T-cell (primary cell): Measurements from ENCODE around the gene TRAF3IP1. TPM values are rescaled to one million over a fixed set of nuclear protein-coding genes. Genes with fewer than 3 reads are reported as not detected.

ENCODE experiments used
- ATAC-seq, 4 experiments: fragments of 200-7000 bp in 3 of 4; fragments of 150-1000 bp in 1 of 4; cut with Tn5 transposase; replicated peaks in 1 of 4; 1 replicate in 3 of 4; 2 replicates in 1 of 4; pipeline ENCODE4 v1.10.0; 2021; ENCODE audit warnings: moderate library complexity in 3 of 4, mild to moderate bottlenecking in 2 of 4, moderate number of reproducible peaks in 1 of 4
- CTCF ChIA-PET, 2 donors: fragments of 300-600 bp; sonication (Branson Sonifier 250); formaldehyde crosslinking; loops; one replicate each; lab custom pipeline; 2022; ENCODE audit warnings: antibody characterized with exemption in 2 of 2; lab: Charles Lee
- POLR2A ChIA-PET, 2 donors: fragments of 300-600 bp; sonication (Branson Sonifier 250); formaldehyde crosslinking; loops; one replicate each; lab custom pipeline; 2022; ENCODE audit warnings: antibody characterized with exemption in 2 of 2; lab: Charles Lee
- DNase-seq, 35 experiments: peaks; one replicate each; pipeline versions ENCODE4 v3.0.0 to v3.0.0-alpha.2; 2013 to 2023
- H3K27ac ChIP-seq: one replicate; pipeline ENCODE4 v1.5.1; 2013; ENCODE audit warnings: low read length
- H3K27me3 ChIP-seq, 2 experiments: replicated peaks in 1 of 2; 1 replicate in 1 of 2; 2 replicates in 1 of 2; pipeline versions ENCODE4 v1.6.1 to v1.7.0; 2013; ENCODE audit warnings: low read length in 1 of 2, mixed read lengths in 1 of 2; ENCODE audit not compliant: control insufficient read depth in 2 of 2, insufficient read depth in 2 of 2; ENCODE audit errors: extremely low read depth in 1 of 2
- H3K36me3 ChIP-seq, 2 donors: 1 replicate in 1 of 2; 2 replicates in 1 of 2; pipeline versions ENCODE4 v1.6.1 to v1.7.0; 2013; ENCODE audit warnings: low read length in 1 of 2; ENCODE audit not compliant: control insufficient read depth in 2 of 2, insufficient read depth in 1 of 2; ENCODE audit errors: extremely low read depth in 1 of 2
- H3K4me1 ChIP-seq, 2 experiments: 1 replicate in 1 of 2; 2 replicates in 1 of 2; pipeline versions ENCODE4 v1.6.1 to v1.7.0; 2013; ENCODE audit warnings: low read length in 2 of 2, mixed read lengths in 1 of 2; ENCODE audit not compliant: insufficient read depth in 2 of 2, control insufficient read depth in 1 of 2; ENCODE audit errors: extremely low read depth in 1 of 2
- H3K4me3 ChIP-seq, 2 donors: 1 replicate in 1 of 2; 2 replicates in 1 of 2; pipeline versions ENCODE4 v1.5.1 to v1.7.0; 2013; ENCODE audit warnings: mild to moderate bottlenecking in 2 of 2, low read length in 1 of 2, moderate library complexity in 1 of 2; ENCODE audit not compliant: control insufficient read depth in 1 of 2; ENCODE audit errors: extremely low read depth in 1 of 2
- H3K9me3 ChIP-seq: 2 replicates; pipeline ENCODE4 v1.7.0; 2013
- H3K27ac Mint-ChIP-seq, 2 donors: one replicate each; pipeline ENCODE4 v1.8.0; 2020 to 2021; ENCODE audit warnings: mild to moderate bottlenecking in 2 of 2, mixed read lengths in 2 of 2
- H3K27me3 Mint-ChIP-seq, 2 donors: one replicate each; pipeline ENCODE4 v1.8.0; 2021 to 2022; ENCODE audit warnings: mixed read lengths in 2 of 2
- H3K36me3 Mint-ChIP-seq: one replicate; pipeline ENCODE4 v1.8.0; 2021; ENCODE audit warnings: mixed read lengths
- H3K4me1 Mint-ChIP-seq, 3 donors: one replicate each; pipeline ENCODE4 v1.8.0; 2020 to 2022; ENCODE audit warnings: mixed read lengths in 3 of 3, mild to moderate bottlenecking in 1 of 3
- H3K4me3 Mint-ChIP-seq, 3 donors: one replicate each; pipeline ENCODE4 v1.8.0; 2020 to 2022; ENCODE audit warnings: mild to moderate bottlenecking in 3 of 3, mixed read lengths in 3 of 3, moderate library complexity in 3 of 3
- H3K9me3 Mint-ChIP-seq, 3 donors: one replicate each; pipeline ENCODE4 v1.8.0; 2020 to 2022; ENCODE audit warnings: mixed read lengths in 3 of 3
- WGBS: methylation state at CpG from one replicate; pipeline ENCODE4 v1.1.5; 2013; ENCODE audit warnings: missing lambda C conversion rate; ENCODE audit not compliant: insufficient coverage; 5-methylcytosine and 5-hydroxymethylcytosine counted together
- total RNA-seq, 35 experiments: library from RNA in 6 of 35; stranded (reverse) in 6 of 35; fragments of 120-200 nt in 1 of 35; gene quantifications; one replicate each; pipeline versions ENCODE4 v1.2.1 to v1.2.4 and lab custom pipeline; 2013 to 2026

Gene TRAF3IP1
- total RNA-seq, 5 donors from 2014 or later (not counting 1 experiment from before 2014, with no cell fraction given), result 6.3 to 12.1 (median 11.8) TPM

DNA sequence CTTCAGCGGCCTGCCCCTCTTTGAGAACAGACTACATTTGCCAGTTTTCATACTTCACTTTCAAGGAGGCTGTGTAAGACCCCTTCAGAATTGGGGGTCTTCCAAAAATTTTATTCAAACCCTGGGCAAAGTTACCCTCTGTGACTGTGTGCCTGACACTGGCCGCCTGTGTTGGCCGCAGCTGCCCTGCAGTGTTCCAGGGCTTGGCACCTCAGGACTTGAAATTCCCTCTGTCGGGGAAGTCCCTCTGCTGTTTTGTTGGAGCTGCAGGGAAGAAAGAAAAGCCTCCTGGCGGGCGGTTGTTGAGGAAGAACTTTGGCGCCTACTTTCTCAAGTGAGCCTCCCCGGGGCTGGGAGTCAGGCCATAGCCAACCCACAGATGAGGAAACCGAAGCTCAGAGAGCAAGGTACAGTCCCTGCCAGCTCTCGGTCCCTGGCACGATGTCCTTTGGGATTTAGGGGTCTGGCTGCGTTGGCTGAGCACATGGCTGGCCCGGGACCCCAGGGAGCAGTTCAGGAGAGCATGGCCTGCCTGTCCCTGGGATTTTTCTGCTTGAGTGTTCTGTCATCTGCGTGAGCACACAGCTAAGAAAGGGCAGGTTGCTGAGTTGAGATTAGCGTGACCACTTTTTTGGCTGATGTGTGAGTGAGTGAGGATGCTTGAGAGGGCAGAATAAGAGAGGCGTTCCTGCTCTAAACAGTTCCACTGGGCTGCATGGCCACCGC lies 88.5 kb downstream of the TRAF3IP1 start:
- ChIA-PET CTCF (no interaction called here), POLR2A (no interaction called here)
- no peaks in the 10 kb centered on the region for H3K27me3 ChIP-seq
- no peaks in the 10 kb centered on the region for H3K36me3 ChIP-seq
- no peak overlapping the region for H3K27ac Mint-ChIP-seq
- H3K27ac ChIP-seq, result no peak overlapping the region
- H3K4me3 Mint-ChIP-seq, result no peak overlapping the region
- WGBS, result 85% methylated on average over 14 of the region's 17 CpGs
- H3K4me1 Mint-ChIP-seq, result peaks cover 5 to 12% (median 5%) of the 10 kb centered on the region in 3 donors
- no peaks in the 10 kb centered on the region for H3K27me3 Mint-ChIP-seq
- no peak for ATAC-seq
- peaks cover 3% of the 10 kb centered on the region for H3K36me3 Mint-ChIP-seq
- DNase-seq, result no peak
- H3K4me1 ChIP-seq, result peaks cover 6 to 20% of the 10 kb centered on the region in 2 experiments
- no peak overlapping the region for H3K4me3 ChIP-seq
- H3K9me3 ChIP-seq, result no peaks in the 10 kb centered on the region
- no peaks in the 10 kb centered on the region for H3K9me3 Mint-ChIP-seq

- no peak overlapping the region for H3K27ac Mint-ChIP-seq
- WGBS, result 88% methylated on average over 9 of the region's 34 CpGs
These were observed 89.3 kb downstream of the TRAF3IP1 start for GRCh38 chr2:238409341-238410199.

DNA sequence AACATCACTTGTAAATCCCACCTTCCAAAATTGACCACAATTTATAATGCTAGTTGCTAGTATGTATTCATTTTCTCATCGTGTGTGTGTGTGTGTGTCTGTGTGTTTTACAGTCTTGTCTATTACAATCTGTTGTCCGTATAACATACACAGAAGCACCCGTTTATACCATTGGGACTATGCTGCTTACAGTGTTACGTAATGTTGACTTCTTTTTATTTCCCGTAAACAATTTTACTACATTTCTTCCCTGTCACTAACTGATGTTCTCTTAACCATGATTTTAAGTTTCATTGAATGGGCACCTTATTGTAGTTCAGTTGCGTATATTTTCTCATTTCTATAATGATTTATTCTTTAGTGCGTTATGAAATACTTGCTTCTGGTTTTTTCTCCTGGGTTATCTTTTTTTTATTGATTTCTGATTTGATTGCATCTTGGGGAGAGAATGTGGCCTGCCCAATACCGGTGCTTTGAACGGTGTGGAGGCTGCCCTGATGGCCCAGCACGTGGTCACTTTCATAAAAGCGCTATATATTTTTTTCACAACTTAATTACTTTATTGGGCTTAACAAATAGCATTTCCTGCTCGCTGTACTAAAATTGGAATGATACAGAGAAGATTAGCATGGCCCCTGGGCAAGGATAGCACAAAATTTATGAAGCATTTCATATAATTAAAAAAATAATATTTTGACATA lies 91.9 kb downstream of the TRAF3IP1 start:
- H3K4me3 ChIP-seq, result no peak overlapping the region
- H3K27me3 Mint-ChIP-seq, result no peaks in the 10 kb centered on the region
- no CpG with 5 or more reads among the region's 12 CpGs for WGBS
- DNase-seq (no peak), ATAC-seq (no peak)
- H3K4me3 Mint-ChIP-seq, result no peak overlapping the region
- H3K36me3 ChIP-seq, result no peaks in the 10 kb centered on the region
- no peaks in the 10 kb centered on the region for H3K9me3 ChIP-seq
- no peak overlapping the region for H3K27ac ChIP-seq
- H3K9me3 Mint-ChIP-seq, result peaks cover 0 to 9% (median 8%) of the 10 kb centered on the region in 3 donors
- peaks cover 3 to 9% of the 10 kb centered on the region in 2 experiments for H3K4me1 ChIP-seq
- ChIA-PET POLR2A (no interaction called here), CTCF (no interaction called here)
- peaks cover 4 to 8% (median 7%) of the 10 kb centered on the region in 3 donors for H3K4me1 Mint-ChIP-seq
- no peaks in the 10 kb centered on the region for H3K27me3 ChIP-seq
- H3K36me3 Mint-ChIP-seq, result peaks cover 6% of the 10 kb centered on the region
- no peak overlapping the region for H3K27ac Mint-ChIP-seq

More at GRCh38 chr2:238409341-238410199, 89.3 kb downstream of the TRAF3IP1 start:
- H3K4me3 Mint-ChIP-seq, result no peak overlapping the region
- no peaks in the 10 kb centered on the region for H3K27me3 Mint-ChIP-seq
- ChIA-PET CTCF (no interaction called here), POLR2A (no interaction called here)
- no peak overlapping the region for H3K4me3 ChIP-seq
- peaks cover 5 to 12% (median 6%) of the 10 kb centered on the region in 3 donors for H3K4me1 Mint-ChIP-seq
- no peaks in the 10 kb centered on the region for H3K27me3 ChIP-seq
- H3K27ac ChIP-seq, result no peak overlapping the region
- H3K9me3 ChIP-seq, result no peaks in the 10 kb centered on the region
- peaks cover 6 to 17% of the 10 kb centered on the region in 2 experiments for H3K4me1 ChIP-seq
- no peaks in the 10 kb centered on the region for H3K9me3 Mint-ChIP-seq
- DNase-seq (no peak), ATAC-seq (no peak)
- H3K36me3 Mint-ChIP-seq, result no peaks in the 10 kb centered on the region
- H3K36me3 ChIP-seq, result no peaks in the 10 kb centered on the region

GRCh38 chr2:238413368-238413767 lies 93.0 kb downstream of the TRAF3IP1 start:
- CTCF ChIA-PET, result no interaction called here
- DNase-seq (no peak), ATAC-seq (no peak)
- WGBS, result no CpG with 5 or more reads among the region's 2 CpGs
- H3K9me3 ChIP-seq, result no peaks in the 10 kb centered on the region
- Mint-ChIP-seq H3K9me3 (peaks cover 0 to 9% (median 8%) of the 10 kb centered on the region in 3 donors), H3K27ac (no peak overlapping the region), H3K4me3 (no peak overlapping the region), H3K27me3 (no peaks in the 10 kb centered on the region), H3K4me1 (peaks cover 4 to 8% (median 7%) of the 10 kb centered on the region in 3 donors), H3K36me3 (peaks cover 6% of the 10 kb centered on the region)
- POLR2A ChIA-PET, result no interaction called here
- no peak overlapping the region for H3K4me3 ChIP-seq
- no peaks in the 10 kb centered on the region for H3K27me3 ChIP-seq
- H3K4me1 ChIP-seq, result peaks cover 3 to 9% of the 10 kb centered on the region in 2 experiments
- H3K27ac ChIP-seq, result no peak overlapping the region
- no peaks in the 10 kb centered on the region for H3K36me3 ChIP-seq

DNA sequence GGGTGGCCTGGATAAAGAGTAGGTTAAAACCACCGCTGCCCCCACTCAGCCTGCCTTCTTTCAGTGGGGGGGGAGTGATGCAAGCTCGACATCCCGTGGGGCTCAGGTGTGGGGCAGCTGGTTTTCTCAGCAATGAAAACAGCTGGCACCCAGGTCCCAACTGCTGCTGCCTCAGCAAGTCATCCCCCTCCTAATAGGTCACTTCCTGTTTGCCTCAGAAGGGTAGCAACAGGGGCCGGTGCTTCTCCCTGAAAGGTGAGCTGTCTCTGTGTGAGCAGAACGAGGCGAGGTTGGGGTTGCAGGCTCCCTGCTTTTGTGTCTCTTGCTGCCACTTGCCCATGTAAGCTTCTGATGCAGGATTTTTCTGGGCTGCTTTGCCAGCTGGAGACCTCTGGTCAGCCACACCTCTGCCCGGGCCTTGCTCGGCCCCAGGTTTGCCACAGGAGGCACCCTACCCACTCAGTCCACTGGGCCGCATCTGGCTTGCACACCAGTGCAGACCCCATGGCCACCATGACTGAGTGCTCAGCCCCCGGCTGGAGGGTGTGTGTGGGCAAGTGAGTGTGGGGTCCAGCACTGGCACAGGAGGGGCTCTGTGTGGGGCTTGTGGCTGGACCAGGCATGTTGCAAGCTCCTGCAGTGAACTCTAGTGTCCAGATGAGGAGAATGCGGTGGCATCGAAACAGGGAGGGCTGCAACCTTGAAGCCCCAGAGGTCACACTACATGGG lies 94.9 kb downstream of the TRAF3IP1 start:
- ChIA-PET POLR2A (no interaction called here), CTCF (no interaction called here)
- H3K27me3 ChIP-seq, result no peaks in the 10 kb centered on the region
- H3K9me3 ChIP-seq, result no peaks in the 10 kb centered on the region
- Mint-ChIP-seq H3K27ac (no peak overlapping the region), H3K4me3 (no peak overlapping the region), H3K27me3 (no peaks in the 10 kb centered on the region), H3K36me3 (peaks cover 6% of the 10 kb centered on the region), H3K9me3 (peaks cover 0 to 9% (median 8%) of the 10 kb centered on the region in 3 donors), H3K4me1 (peaks cover 4 to 8% (median 7%) of the 10 kb centered on the region in 3 donors)
- H3K4me3 ChIP-seq, result no peak overlapping the region
- H3K4me1 ChIP-seq, result peaks cover 3 to 9% of the 10 kb centered on the region in 2 experiments
- H3K27ac ChIP-seq, result no peak overlapping the region
- ATAC-seq (peak in 3 of 4 experiments; percentile 60 to 80 (median 75)), DNase-seq (peak in 3 of 35 experiments; percentile 10 to 16 (median 11))
- H3K36me3 ChIP-seq, result no peaks in the 10 kb centered on the region
- 76% methylated on average over 7 of the region's 12 CpGs for WGBS
